HCT116 (cell line): ENCODE results near the gene TIMP4. TPM values are rescaled to one million over a fixed set of nuclear protein-coding genes. Genes with fewer than 3 reads are reported as not detected.

ENCODE experiments used
- ATAC-seq: fragments of 200-7000 bp; cut with Tn5 transposase; 2 replicates; pipeline ENCODE4 v1.9.1; 2020; ENCODE audit warnings: mild to moderate bottlenecking, moderate library complexity
- BruUV-seq: library from RNA; stranded (reverse); fragments of 400-500 nt; replicated peaks from 2 replicates; lab custom pipeline; 2021; lab: Mats Ljungman, UMichigan
- CTCF ChIA-PET: fragments of 300-600 bp; sonication (Branson Sonifier 250); formaldehyde crosslinking; loops from one replicate; lab custom pipeline; 2021; ENCODE audit warnings: antibody characterized with exemption; lab: Charles Lee
- POLR2A ChIA-PET: fragments of 300-600, 350-600 bp; sonication (Branson Sonifier 250); formaldehyde crosslinking; loops from one replicate; lab custom pipeline; 2021; ENCODE audit warnings: antibody characterized with exemption; lab: Charles Lee
- RAD21 ChIA-PET, 2 experiments: fragments of 300-600 bp; sonication (Branson Sonifier 250); formaldehyde crosslinking; loops; one replicate each; lab custom pipeline; 2023; ENCODE audit warnings: low total read pairs in 2 of 2; ENCODE audit not compliant: uncharacterized antibody in 2 of 2, unreplicated experiment in 2 of 2, low non-redundant PET in 1 of 2; lab: Charles Lee
- DNase-seq: peaks from one replicate; pipeline ENCODE4 v3.0.0-alpha.2; 2010; ENCODE audit warnings: low read depth, low spot score
- H2AFZ ChIP-seq: fragments of 200-600 bp; shearing (Covaris generic), sonication (generic); 2 replicates; pipeline ENCODE4 v1.6.1; 2017; ENCODE audit warnings: low read depth, mixed run types, mixed read lengths, antibody characterized with exemption, low read length; ENCODE audit not compliant: poor library complexity, severe bottlenecking
- H3K27ac ChIP-seq: 2 replicates; pipeline ENCODE4 v1.5.1; 2012; ENCODE audit warnings: low read depth, low read length
- H3K27me3 ChIP-seq: fragments of 200-600 bp; sonication (generic); 2 replicates; pipeline ENCODE4 v1.6.1; 2016; ENCODE audit warnings: mixed run types, low read length, mixed read lengths; ENCODE audit not compliant: insufficient read depth
- H3K36me3 ChIP-seq, 2 experiments: fragments of 200-500 bp in 1 of 2; fragments of 200-600 bp in 1 of 2; sonication (Bioruptor generic) in 1 of 2; sonication (generic) in 1 of 2; 2 replicates each; pipeline versions ENCODE4 v1.5.1 to v1.6.1; 2014 to 2016; ENCODE audit warnings: low read length in 2 of 2, inconsistent platforms in 1 of 2, mixed read lengths in 1 of 2, mixed run types in 1 of 2; ENCODE audit not compliant: insufficient read depth in 2 of 2, control insufficient read depth in 1 of 2
- H3K4me1 ChIP-seq, 2 experiments: fragments of 200-600 bp in 1 of 2; sonication (generic) in 1 of 2; 2 replicates each; pipeline versions ENCODE4 v1.5.1 to v1.6.1; 2012 to 2017; ENCODE audit warnings: low read length in 2 of 2, inconsistent platforms in 1 of 2, mild to moderate bottlenecking in 1 of 2, mixed read lengths in 1 of 2, mixed run types in 1 of 2, moderate library complexity in 1 of 2; ENCODE audit not compliant: insufficient read depth in 2 of 2, control insufficient read depth in 1 of 2
- H3K4me2 ChIP-seq: fragments of 200-600 bp; sonication (generic); 2 replicates; pipeline ENCODE4 v1.6.1; 2017; ENCODE audit warnings: mixed run types, low read length, mixed read lengths
- H3K4me3 ChIP-seq, 2 experiments: fragments of 200-600 bp in 1 of 2; sonication (generic) in 1 of 2; replicated peaks in 1 of 2; 2 replicates each; pipeline ENCODE4 v1.5.1; 2011 to 2016; ENCODE audit warnings: low read length in 2 of 2, control low read depth in 1 of 2, low read depth in 1 of 2, mild to moderate bottlenecking in 1 of 2, mixed read lengths in 1 of 2, mixed run types in 1 of 2
- H3K79me2 ChIP-seq: fragments of 200-600 bp; sonication (generic); 2 replicates; pipeline ENCODE4 v1.6.1; 2017; ENCODE audit warnings: mild to moderate bottlenecking, mixed run types, low read length, moderate library complexity, mixed read lengths; ENCODE audit not compliant: insufficient read depth
- H3K9ac ChIP-seq: fragments of 200-600 bp; sonication (generic); 2 replicates; pipeline ENCODE4 v1.6.1; 2016; ENCODE audit warnings: low read length, mixed read lengths
- H3K9me2 ChIP-seq: fragments of 200-600 bp; sonication (generic), shearing (Covaris generic); 2 replicates; pipeline ENCODE4 v1.6.1; 2017; ENCODE audit warnings: mixed run types, mild to moderate bottlenecking, moderate library complexity; ENCODE audit not compliant: insufficient read depth
- H3K9me3 ChIP-seq, 2 experiments: fragments of 200-500 bp in 1 of 2; fragments of 200-600 bp in 1 of 2; sonication (Bioruptor generic) in 1 of 2; sonication (generic) in 1 of 2; 2 replicates each; pipeline ENCODE4 v1.6.1; 2014 to 2017; ENCODE audit warnings: low read length in 2 of 2, mixed read lengths in 2 of 2, inconsistent platforms in 1 of 2, low read depth in 1 of 2, mild to moderate bottlenecking in 1 of 2, mixed run types in 1 of 2, moderate library complexity in 1 of 2; ENCODE audit not compliant: control insufficient read depth in 1 of 2, insufficient read depth in 1 of 2
- H4K20me1 ChIP-seq: fragments of 200-600 bp; sonication (generic), shearing (Covaris generic); 2 replicates; pipeline ENCODE4 v1.6.1; 2017; ENCODE audit warnings: mixed run types, mild to moderate bottlenecking, moderate library complexity; ENCODE audit not compliant: insufficient read depth
- ATF3 ChIP-seq: IDR thresholded peaks from 2 replicates; pipeline ENCODE4 v1.6.1; 2012
- CBX3 ChIP-seq: IDR thresholded peaks from 2 replicates; pipeline ENCODE4 v1.6.1; 2012; ENCODE audit warnings: low read depth
- CEBPB ChIP-seq: IDR thresholded peaks from 2 replicates; pipeline ENCODE4 v1.6.1; 2012; ENCODE audit warnings: low read depth
- CTCF ChIP-seq, 3 experiments: fragments of 200-600 bp in 1 of 3; sonication (generic) in 1 of 3; IDR thresholded peaks in 2 of 3; conservative IDR thresholded peaks in 1 of 3; 2 replicates each; pipeline ENCODE4 v1.5.1; 2012 to 2017; ENCODE audit warnings: low read depth in 2 of 3, low read length in 2 of 3, antibody characterized with exemption in 1 of 3, borderline replicate concordance in 1 of 3, control low read depth in 1 of 3, mild to moderate bottlenecking in 1 of 3, mixed read lengths in 1 of 3, mixed run types in 1 of 3, moderate library complexity in 1 of 3; ENCODE audit not compliant: insufficient read depth in 1 of 3
- EGR1 ChIP-seq: IDR thresholded peaks from 2 replicates; pipeline ENCODE4 v1.6.1; 2012; ENCODE audit warnings: low read depth
- ELF1 ChIP-seq: IDR thresholded peaks from 2 replicates; pipeline ENCODE4 v1.6.1; 2012; ENCODE audit warnings: low read depth, borderline replicate concordance
- EZH2phosphoT487 ChIP-seq: fragments of 200-600 bp; IDR thresholded peaks from 2 replicates; pipeline ENCODE4 v1.6.1; 2018; ENCODE audit warnings: antibody characterized with exemption, borderline replicate concordance
- POLR2A ChIP-seq: IDR thresholded peaks from 2 replicates; pipeline ENCODE4 v1.7.0; 2011; ENCODE audit warnings: borderline replicate concordance; ENCODE audit not compliant: insufficient read depth, insufficient read length; ENCODE audit errors: extremely low read depth
- POLR2AphosphoS5 ChIP-seq: IDR thresholded peaks from 2 replicates; pipeline ENCODE4 v1.6.1; 2011; ENCODE audit warnings: mild to moderate bottlenecking, low read depth, low read length, moderate library complexity
- SIN3A ChIP-seq: IDR thresholded peaks from 2 replicates; pipeline ENCODE4 v1.6.1; 2012; ENCODE audit warnings: low read depth
- SRF ChIP-seq: IDR thresholded peaks from 2 replicates; pipeline ENCODE4 v1.6.1; 2012; ENCODE audit warnings: low read depth
- TCF7L2 ChIP-seq: IDR thresholded peaks from 2 replicates; pipeline ENCODE4 v1.7.0; 2011; ENCODE audit warnings: borderline replicate concordance, inconsistent platforms; ENCODE audit not compliant: insufficient read depth, insufficient read length; ENCODE audit errors: extremely low read depth
- ZBTB33 ChIP-seq: IDR thresholded peaks from 2 replicates; pipeline ENCODE4 v1.6.1; 2011; ENCODE audit warnings: mild to moderate bottlenecking, low read length, moderate library complexity; ENCODE audit not compliant: insufficient replicate concordance; ENCODE audit errors: extremely low read depth
- ZNF274 ChIP-seq: fragments of 200-500 bp; sonication (Bioruptor generic); IDR thresholded peaks from 2 replicates; pipeline ENCODE4 v1.6.1; 2014; ENCODE audit warnings: mild to moderate bottlenecking, low read depth, low read length, inconsistent platforms
- intact Hi-C: fragments of 100-400 bp; cut with micrococcal nuclease; formaldehyde crosslinking; loops from 2 replicates; pipeline ENCODE4 v1.10.0; 2022
- total RNA-seq: library from RNA; stranded (reverse); gene quantifications from one replicate; pipeline ENCODE4 v1.2.1, GENCODE V29; 2021; ENCODE audit not compliant: unreplicated experiment

TIMP4 gene
- total RNA-seq, 1 experiment from 2014 or later = not detected

- Histone ChIP-seq H3K27me3 (peaks cover 3% of the 10 kb centered on the region; the same call in 1 of the 2 replicates), H3K27ac (no peak overlapping the region), H3K9me2 (no peaks in the 10 kb centered on the region), H3K4me1 (no peaks in the 10 kb centered on the region), H4K20me1 (no peaks in the 10 kb centered on the region), H3K9me3 (no peaks in the 10 kb centered on the region), H3K9ac (no peak overlapping the region), H3K4me3 (no peak overlapping the region), H3K79me2 (no peaks in the 10 kb centered on the region), H2AFZ (no peak overlapping the region), H3K36me3 (no peaks in the 10 kb centered on the region), H3K4me2 (no peak overlapping the region)
- intact Hi-C loops = no loop called here
- ATAC-seq (no peak), DNase-seq (no peak)
- POLR2A ChIA-PET = no interaction called here
- RAD21 ChIA-PET = no interaction called here
- BruUV-seq = no TSS peak
- CTCF ChIA-PET = no interaction called here
- TF ChIP-seq EZH2phosphoT487 = no peak
- no peak for TF ChIP-seq TCF7L2
- no peak for TF ChIP-seq CBX3
- TF ChIP-seq POLR2A = no peak
- no peak for TF ChIP-seq SIN3A
- no peak for TF ChIP-seq POLR2AphosphoS5
- TF ChIP-seq ZBTB33 = no peak
- no peak for TF ChIP-seq EGR1
- TF ChIP-seq CEBPB = no peak
- TF ChIP-seq ELF1 = no peak
- no peak for TF ChIP-seq CTCF (IDR thresholded peaks at IDR 0.05 in 2 of 3, conservative IDR thresholded peaks at IDR 0.05 in 1 of 3; ENCODE audit: borderline replicate concordance in 1 of 3, insufficient read depth in 1 of 3, low read depth in 2 of 3, low read length in 2 of 3)
- no peak for TF ChIP-seq SRF
- TF ChIP-seq ATF3 = no peak
- TF ChIP-seq ZNF274 = no peak
Measured at GRCh38 chr3:12121466-12121865, 37.2 kb downstream of the TIMP4 start.
